ENCODE data around the gene RNF183.

DNA sequence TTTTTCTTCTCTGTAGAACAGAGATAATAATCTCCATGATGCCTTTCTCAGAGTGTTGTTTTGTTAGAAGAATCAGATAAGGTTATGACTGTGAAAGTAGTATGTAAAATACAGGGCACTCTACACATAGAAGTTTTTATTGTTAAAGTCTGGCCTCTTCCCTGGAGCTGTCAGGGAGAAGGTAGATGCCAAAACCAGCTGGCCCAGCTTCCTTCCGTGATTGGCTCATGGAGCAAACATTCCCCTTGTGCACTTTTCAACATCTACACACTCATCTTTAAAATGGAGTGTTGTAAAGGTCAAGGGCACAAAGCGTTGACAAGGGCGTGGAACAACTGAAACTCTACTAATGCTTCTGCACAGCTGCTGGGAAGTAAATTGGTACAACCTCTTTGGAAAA lies 7.4 kb upstream of the RNF183 start:
- TF ChIP-seq, protein P1, sequence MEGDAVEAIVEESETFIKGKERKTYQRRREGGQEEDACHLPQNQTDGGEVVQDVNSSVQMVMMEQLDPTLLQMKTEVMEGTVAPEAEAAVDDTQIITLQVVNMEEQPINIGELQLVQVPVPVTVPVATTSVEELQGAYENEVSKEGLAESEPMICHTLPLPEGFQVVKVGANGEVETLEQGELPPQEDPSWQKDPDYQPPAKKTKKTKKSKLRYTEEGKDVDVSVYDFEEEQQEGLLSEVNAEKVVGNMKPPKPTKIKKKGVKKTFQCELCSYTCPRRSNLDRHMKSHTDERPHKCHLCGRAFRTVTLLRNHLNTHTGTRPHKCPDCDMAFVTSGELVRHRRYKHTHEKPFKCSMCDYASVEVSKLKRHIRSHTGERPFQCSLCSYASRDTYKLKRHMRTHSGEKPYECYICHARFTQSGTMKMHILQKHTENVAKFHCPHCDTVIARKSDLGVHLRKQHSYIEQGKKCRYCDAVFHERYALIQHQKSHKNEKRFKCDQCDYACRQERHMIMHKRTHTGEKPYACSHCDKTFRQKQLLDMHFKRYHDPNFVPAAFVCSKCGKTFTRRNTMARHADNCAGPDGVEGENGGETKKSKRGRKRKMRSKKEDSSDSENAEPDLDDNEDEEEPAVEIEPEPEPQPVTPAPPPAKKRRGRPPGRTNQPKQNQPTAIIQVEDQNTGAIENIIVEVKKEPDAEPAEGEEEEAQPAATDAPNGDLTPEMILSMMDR (IDR thresholded peaks at IDR 0.05) = no peak
- TF ChIP-seq POLR2A (IDR thresholded peaks at IDR 0.05) (no peak), POLR2AphosphoS5 (IDR thresholded peaks at IDR 0.05) (no peak), EP300 (IDR thresholded peaks at IDR 0.05) (no peak)
